GM19463 (cell line): Measurements from ENCODE around the gene SF3B3.
"Not testable (repeated sequence)": the region's sequence is repeated elsewhere in the genome, so short reads cannot be mapped to it uniquely, and the experiment has no call there.

Experiments
- ATAC-seq: cut with Tn5 transposase; IDR thresholded peaks from one replicate; pipeline ENCODE4 v1.9.1; 2021; ENCODE audit warnings: mild to moderate bottlenecking, moderate library complexity; ENCODE audit not compliant: unreplicated experiment

SF3B3 gene

DNA sequence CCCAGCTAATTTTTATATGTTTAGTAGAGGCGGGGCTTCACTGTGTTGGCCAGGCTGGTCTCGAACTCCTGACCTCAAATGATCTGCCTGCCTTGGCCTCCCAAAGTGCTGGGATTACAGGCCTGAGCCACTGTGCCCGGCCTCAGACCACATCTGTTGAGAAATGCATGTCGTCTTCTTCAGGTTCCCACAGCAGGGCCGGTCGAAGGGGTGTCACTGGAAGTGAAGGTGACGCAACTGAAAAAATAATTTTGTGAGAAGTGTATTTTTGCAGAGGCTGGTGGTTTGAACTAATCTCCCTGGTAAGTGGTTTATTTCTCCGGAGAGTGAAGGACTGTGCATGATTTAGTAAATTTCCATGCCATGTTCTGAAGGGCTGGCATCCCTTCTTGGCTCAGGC, 89.3 kb downstream of the SF3B3 start:
- ATAC-seq: no peak

DNA sequence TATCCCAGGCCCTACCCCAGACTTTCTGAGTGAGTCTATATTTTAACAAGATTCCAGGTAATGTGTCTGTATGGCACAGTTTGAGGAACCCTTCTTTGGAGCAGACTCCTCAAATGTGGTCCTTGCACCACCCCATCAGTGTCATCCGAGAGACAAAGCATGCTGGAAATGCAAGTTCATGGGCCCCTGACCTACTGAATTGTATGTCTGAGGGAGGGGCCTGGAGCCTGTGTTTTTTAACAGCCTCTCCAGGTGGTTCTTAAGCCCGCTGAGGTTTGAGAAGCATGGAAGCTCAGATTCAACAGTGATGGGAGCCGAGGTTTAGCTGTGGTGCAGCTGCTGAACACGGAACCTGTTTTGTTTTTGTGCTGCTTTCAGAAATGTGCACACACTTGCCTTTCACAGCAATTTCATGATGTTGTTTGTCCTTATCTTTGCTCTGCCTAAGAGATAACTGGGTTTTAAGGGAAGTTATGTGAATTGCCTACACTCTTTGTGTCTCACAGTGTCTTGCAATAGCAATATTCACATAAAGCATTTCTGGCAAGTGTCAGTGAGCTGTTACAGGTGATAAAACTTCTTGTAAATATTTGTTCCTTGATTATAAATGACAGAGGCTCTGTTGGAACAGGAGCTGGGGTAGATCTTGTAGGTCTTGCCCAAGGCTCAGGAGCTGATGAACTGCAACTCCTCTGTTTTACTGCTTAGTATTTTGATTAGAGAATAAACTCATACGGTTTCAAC, 90.8 kb downstream of the SF3B3 start:
- ATAC-seq: no peak

DNA sequence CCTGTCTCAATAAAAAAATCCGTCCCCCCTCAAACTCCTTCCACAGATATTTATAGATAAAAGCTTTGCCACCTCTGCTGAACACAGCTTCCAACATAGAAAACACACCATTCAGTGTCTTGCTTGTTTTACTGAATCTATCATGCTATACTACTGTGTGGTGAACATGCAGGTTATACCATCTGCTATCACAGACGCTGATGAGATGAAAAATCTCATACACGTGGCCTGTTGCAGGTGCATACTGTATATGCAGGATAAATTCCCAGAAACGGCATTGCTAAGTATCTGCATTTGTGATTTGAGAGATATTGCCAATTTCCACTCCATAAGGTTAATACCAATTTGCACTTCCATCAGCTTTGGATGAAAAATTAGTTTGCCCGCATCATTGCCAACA, 92.3 kb downstream of the SF3B3 start:
- ATAC-seq: no peak

DNA sequence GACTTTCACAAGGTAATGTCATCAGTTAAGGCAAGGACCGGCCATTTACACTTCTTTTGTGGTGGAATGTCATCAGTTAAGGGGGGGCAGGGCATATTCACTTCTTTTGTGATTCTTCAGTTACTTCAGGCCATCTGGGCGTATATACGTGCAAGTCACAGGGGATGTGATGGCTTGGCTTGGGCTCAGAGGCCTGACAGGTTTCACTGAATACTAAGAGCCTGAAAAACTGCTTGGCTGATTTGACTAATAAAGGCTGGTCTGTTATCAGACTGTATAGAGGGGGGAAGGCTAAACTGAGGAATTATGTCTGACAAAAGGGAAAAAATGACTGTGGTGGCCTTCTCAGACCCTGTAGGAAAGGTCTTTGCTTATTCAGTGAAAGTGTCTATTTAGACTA, 98.2 kb downstream of the SF3B3 start:
- not testable (repeated sequence) for ATAC-seq
